Upper lobe of left lung (tissue), 4 donors: ENCODE results near the gene HOXA2.

Experiments used
- EP300 ChIP-seq, 4 donors: sonication (generic); formaldehyde crosslinking; IDR thresholded peaks; one replicate each; pipeline ENCODE4 v1.5.1; 2017; ENCODE audit warnings: antibody characterized with exemption in 4 of 4, control low read depth in 2 of 4
- POLR2A ChIP-seq, 4 donors: fragments of 450-650 bp; IDR thresholded peaks; one replicate each; pipeline ENCODE4 v1.5.1; 2016 to 2017; ENCODE audit warnings: antibody characterized with exemption in 4 of 4, mild to moderate bottlenecking in 2 of 4

GRCh38 chr7:27110186-27111031 is 7.9 kb upstream of the HOXA2 start:
- TF ChIP-seq EP300 (IDR thresholded peaks at IDR 0.05) (no peak), POLR2A (IDR thresholded peaks at IDR 0.05) (no peak)
